ENCODE data around the gene OPN1MW.
A peak's percentile ranks its signal among the peaks of the same experiment; 100 is the strongest.

GRCh38 chrX:154136627-154137161, 45.7 kb upstream of the OPN1MW start:
- TF ChIP-seq CTCF (IDR thresholded peaks at IDR 0.05; ENCODE audit: low read depth, low read length) (peak; percentile 73), EZH2phosphoT487 (IDR thresholded peaks at IDR 0.05; ENCODE audit: low read depth) (no peak)
